Smooth muscle cell (in vitro differentiated cells): ENCODE measurements around the gene SPACA1. TPM values are rescaled to one million over a fixed set of nuclear protein-coding genes. Genes with fewer than 3 reads are reported as not detected.

Experiments
- DNase-seq: peaks from one replicate; lab custom pipeline; 2025; ENCODE audit not compliant: unreplicated experiment; lab: John Stamatoyannopoulos, UW
- H2AFZ ChIP-seq: fragments of 200-600 bp; sonication (generic); 2 replicates; pipeline ENCODE4 v1.6.0; 2016; ENCODE audit warnings: antibody characterized with exemption, low read depth, mild to moderate bottlenecking
- H3F3A ChIP-seq: fragments of 200-600 bp; sonication (generic); 2 replicates; pipeline ENCODE4 v1.6.0; 2017; ENCODE audit warnings: antibody characterized with exemption, low read depth
- H3K27ac ChIP-seq: fragments of 200-600 bp; sonication (generic); 2 replicates; pipeline ENCODE4 v1.5.1; 2016; ENCODE audit warnings: low read depth, mild to moderate bottlenecking
- H3K27me3 ChIP-seq: fragments of 200-600 bp; sonication (generic); 2 replicates; pipeline ENCODE4 v1.6.1; 2016; ENCODE audit warnings: low read depth, mild to moderate bottlenecking
- H3K36me3 ChIP-seq: fragments of 200-600 bp; sonication (generic); 2 replicates; pipeline ENCODE4 v1.5.1; 2016; ENCODE audit warnings: low read depth
- H3K4me1 ChIP-seq: fragments of 200-600 bp; sonication (generic); 2 replicates; pipeline ENCODE4 v1.5.1; 2016; ENCODE audit warnings: low read depth
- H3K4me2 ChIP-seq: fragments of 200-600 bp; sonication (generic); 2 replicates; pipeline ENCODE4 v1.6.0; 2016; ENCODE audit warnings: mild to moderate bottlenecking
- H3K4me3 ChIP-seq: fragments of 200-600 bp; sonication (generic); 2 replicates; pipeline ENCODE4 v1.5.1; 2016; ENCODE audit warnings: mild to moderate bottlenecking
- H3K79me2 ChIP-seq: fragments of 200-600 bp; sonication (generic); 2 replicates; pipeline ENCODE4 v1.6.0; 2016; ENCODE audit warnings: low read depth, mild to moderate bottlenecking
- H3K9ac ChIP-seq: fragments of 200-600 bp; sonication (generic); 2 replicates; pipeline ENCODE4 v1.6.0; 2016; ENCODE audit warnings: low read depth
- H3K9me3 ChIP-seq: fragments of 200-600 bp; sonication (generic); replicated peaks from 2 replicates; pipeline ENCODE4 v1.5.1; 2016; ENCODE audit warnings: low read depth
- H4K20me1 ChIP-seq: fragments of 200-600 bp; sonication (generic); 2 replicates; pipeline ENCODE4 v1.6.0; 2016; ENCODE audit warnings: low read depth
- CTCF ChIP-seq: fragments of 200-600 bp; sonication (generic); IDR thresholded peaks from 2 replicates; pipeline ENCODE4 v1.5.1; 2017; ENCODE audit warnings: borderline replicate concordance, mild to moderate bottlenecking, antibody characterized with exemption; ENCODE audit not compliant: insufficient read depth, poor library complexity, severe bottlenecking
- WGBS: methylation state at CpG from one replicate; pipeline ENCODE4 v1.1.7; 2016; ENCODE audit warnings: low lambda C conversion rate; 5-methylcytosine and 5-hydroxymethylcytosine counted together
- polyA plus RNA-seq: library from polyadenylated mRNA; unstranded; fragments of >200 nt; fragmentation: Nextera tagmentation; extraction: Ambion mirVana; gene quantifications from 2 replicates; pipeline ENCODE4 v1.2.1, GENCODE V29; 2016
- total RNA-seq: library from RNA; depleted of rRNA; stranded (reverse); fragments of >200 nt; gene quantifications from 2 replicates; pipeline ENCODE4 v1.2.3, GENCODE V29; 2014

The SPACA1 gene
- total and polyA plus RNA-seq, 2 experiments from 2014 or later = not detected

GRCh38 chr6:88116276-88116675 is 68.6 kb downstream of the SPACA1 start:
- DNase-seq = no peak

More at GRCh38 chr6:88116276-88116675, 68.6 kb downstream of the SPACA1 start:
- Histone ChIP-seq H3K4me3 (no peak overlapping the region), H3K4me2 (no peak overlapping the region), H3K9me3 (no peaks in the 10 kb centered on the region), H4K20me1 (no peaks in the 10 kb centered on the region), H3K79me2 (no peaks in the 10 kb centered on the region), H3F3A (no peaks in the 10 kb centered on the region), H3K9ac (no peak overlapping the region), H3K4me1 (no peaks in the 10 kb centered on the region), H2AFZ (no peak overlapping the region), H3K27ac (no peak overlapping the region), H3K27me3 (no peaks in the 10 kb centered on the region), H3K36me3 (no peaks in the 10 kb centered on the region)
- no peak for TF ChIP-seq CTCF
- WGBS = 80% methylated on average over 3 of the region's 3 CpGs

Other genes starting within 250 kb of the SPACA1 start
- gene CNR1, start 118.5 kb downstream of the SPACA1 start, total RNA-seq = not detected in 2 replicates
- not detected in 2 replicates for gene CNR1, start 118.5 kb downstream of the SPACA1 start, polyA plus RNA-seq